ENCODE data around the gene ARID3C.

DNA sequence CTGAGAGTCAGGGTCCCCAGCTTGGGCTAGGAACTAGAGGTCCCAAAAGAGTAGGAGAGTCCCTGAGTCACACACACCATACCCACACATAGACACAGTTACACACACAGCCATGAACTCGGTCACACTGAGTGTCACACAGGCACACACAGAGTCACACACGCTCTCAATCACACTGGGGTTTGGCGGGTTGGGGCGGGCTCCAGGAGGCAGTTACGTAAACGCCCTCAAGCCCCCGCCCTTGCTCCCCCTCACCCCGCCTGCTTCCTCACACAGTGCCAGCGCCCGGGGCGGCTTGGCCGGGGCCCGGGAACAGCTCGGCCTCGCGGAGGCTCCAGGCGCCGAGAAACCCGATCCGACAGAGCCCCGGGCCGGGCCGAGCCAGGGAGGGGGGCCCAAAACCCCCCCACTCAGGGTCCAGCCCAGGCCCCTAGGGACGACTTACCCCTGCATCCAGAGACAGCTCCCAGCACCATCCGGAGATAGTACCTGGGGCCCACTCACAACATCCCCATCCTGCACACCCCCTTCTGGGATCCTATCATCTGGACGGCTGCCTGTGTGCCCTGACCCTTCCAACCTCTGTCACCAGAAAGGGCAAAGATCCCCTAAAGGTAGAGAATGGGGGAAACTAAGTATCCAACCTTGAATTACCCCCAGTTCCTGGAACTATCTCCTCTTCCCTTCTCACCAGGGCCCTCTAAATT lies 35.8 kb downstream of the ARID3C start:
- TF ChIP-seq, protein P1, sequence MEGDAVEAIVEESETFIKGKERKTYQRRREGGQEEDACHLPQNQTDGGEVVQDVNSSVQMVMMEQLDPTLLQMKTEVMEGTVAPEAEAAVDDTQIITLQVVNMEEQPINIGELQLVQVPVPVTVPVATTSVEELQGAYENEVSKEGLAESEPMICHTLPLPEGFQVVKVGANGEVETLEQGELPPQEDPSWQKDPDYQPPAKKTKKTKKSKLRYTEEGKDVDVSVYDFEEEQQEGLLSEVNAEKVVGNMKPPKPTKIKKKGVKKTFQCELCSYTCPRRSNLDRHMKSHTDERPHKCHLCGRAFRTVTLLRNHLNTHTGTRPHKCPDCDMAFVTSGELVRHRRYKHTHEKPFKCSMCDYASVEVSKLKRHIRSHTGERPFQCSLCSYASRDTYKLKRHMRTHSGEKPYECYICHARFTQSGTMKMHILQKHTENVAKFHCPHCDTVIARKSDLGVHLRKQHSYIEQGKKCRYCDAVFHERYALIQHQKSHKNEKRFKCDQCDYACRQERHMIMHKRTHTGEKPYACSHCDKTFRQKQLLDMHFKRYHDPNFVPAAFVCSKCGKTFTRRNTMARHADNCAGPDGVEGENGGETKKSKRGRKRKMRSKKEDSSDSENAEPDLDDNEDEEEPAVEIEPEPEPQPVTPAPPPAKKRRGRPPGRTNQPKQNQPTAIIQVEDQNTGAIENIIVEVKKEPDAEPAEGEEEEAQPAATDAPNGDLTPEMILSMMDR (IDR thresholded peaks at IDR 0.05): no peak
- peak; percentile 59 to 81 for TF ChIP-seq POLR2AphosphoS5 (IDR thresholded peaks at IDR 0.05; ENCODE audit: insufficient read depth in 1 of 2, low read depth in 1 of 2)
- TF ChIP-seq POLR2A (IDR thresholded peaks at IDR 0.05): no peak

Data from vagina (tissue), 2 donors.